ENCODE data around the gene LY6G6D.

DNA sequence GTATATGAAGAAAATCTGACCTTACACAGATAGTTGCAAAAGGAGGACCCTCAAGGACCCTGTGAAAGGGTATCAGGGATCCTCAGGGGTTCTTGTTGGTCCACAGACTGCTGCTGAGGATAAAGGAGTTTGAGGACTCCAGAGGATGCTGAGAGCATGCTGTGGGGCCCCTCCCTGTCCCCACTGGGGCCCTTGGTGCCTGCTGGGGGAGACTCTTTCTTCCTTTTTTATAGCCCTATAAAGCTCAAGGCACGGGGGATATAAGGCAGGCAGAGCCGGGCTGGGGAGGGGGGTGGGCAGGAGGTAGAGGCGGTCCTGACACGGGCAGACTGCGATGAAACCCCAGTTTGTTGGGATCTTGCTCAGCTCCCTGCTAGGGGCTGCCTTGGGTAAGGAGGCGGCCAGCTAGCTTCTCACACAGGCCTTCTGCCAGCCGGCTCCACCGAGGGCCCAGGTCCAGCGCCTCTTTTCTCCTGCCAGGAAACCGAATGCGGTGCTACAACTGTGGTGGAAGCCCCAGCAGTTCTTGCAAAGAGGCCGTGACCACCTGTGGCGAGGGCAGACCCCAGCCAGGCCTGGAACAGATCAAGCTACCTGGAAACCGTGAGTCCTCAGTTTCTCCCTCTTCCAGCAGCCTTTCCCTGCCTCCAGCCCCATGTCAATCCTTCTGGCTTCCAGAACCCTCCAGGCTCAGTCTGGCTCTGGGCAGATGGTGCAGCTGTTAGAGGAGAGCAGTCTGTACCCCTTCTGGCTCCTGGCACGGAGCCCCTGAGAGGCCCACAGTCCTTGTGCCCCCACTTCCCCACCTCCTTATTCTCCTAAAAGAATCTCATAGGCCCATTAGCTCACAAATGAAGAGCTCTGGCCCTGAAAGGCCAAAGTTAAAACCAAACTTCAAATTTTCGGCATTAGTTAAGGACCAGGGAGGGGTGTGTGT is at the start of gene LY6G6D:
- TF ChIP-seq, protein P1, sequence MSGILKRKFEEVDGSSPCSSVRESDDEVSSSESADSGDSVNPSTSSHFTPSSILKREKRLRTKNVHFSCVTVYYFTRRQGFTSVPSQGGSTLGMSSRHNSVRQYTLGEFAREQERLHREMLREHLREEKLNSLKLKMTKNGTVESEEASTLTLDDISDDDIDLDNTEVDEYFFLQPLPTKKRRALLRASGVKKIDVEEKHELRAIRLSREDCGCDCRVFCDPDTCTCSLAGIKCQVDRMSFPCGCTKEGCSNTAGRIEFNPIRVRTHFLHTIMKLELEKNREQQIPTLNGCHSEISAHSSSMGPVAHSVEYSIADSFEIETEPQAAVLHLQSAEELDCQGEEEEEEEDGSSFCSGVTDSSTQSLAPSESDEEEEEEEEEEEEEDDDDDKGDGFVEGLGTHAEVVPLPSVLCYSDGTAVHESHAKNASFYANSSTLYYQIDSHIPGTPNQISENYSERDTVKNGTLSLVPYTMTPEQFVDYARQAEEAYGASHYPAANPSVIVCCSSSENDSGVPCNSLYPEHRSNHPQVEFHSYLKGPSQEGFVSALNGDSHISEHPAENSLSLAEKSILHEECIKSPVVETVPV (CRISPR knock-in tag; IDR thresholded peaks at IDR 0.05) = no peak
- no peak for TF ChIP-seq ISL1 (CRISPR knock-in tag; IDR thresholded peaks at IDR 0.05)
- no peak for TF ChIP-seq ARNTL (CRISPR knock-in tag; IDR thresholded peaks at IDR 0.05; ENCODE audit: borderline replicate concordance, low read depth)
- no peak for TF ChIP-seq ZFP3 (CRISPR knock-in tag; IDR thresholded peaks at IDR 0.05)
- no peak for TF ChIP-seq ZNF565 (CRISPR knock-in tag; conservative IDR thresholded peaks at IDR 0.05; ENCODE audit: low read depth)
- no peak for TF ChIP-seq PPARA (CRISPR knock-in tag; IDR thresholded peaks at IDR 0.05; ENCODE audit: borderline replicate concordance)
- TF ChIP-seq ZNF70 (CRISPR knock-in tag; IDR thresholded peaks at IDR 0.05) = no peak
